Smooth muscle cell of bladder (primary cell): ENCODE data around the gene S100A14. TPM values are rescaled to one million over a fixed set of nuclear protein-coding genes. Genes with fewer than 3 reads are reported as not detected.

Source experiments
- total RNA-seq: library from RNA; depleted of rRNA; stranded (reverse); fragments of >200 nt; gene quantifications from 2 replicates; pipeline ENCODE4 v1.2.3, GENCODE V29; 2014

The S100A14 gene
- total RNA-seq = 0.18 and 0.28 TPM in 2 replicates

GRCh38 chr1:153616144-153616916, at the start of gene S100A14:
TSS of gene S100A14 (minus strand) at chr1:153616325. CDS start at chr1:153615858, 467 bp downstream.

GRCh38 chr1:153658400-153659174, 42.5 kb upstream of the S100A14 start, which contains the start of gene SNAPIN:
TSS of gene SNAPIN (plus strand) at chr1:153658703. CDS start at chr1:153658744, 41 bp downstream.

GRCh38 chr1:153633754-153634665, 17.9 kb upstream of the S100A14 start, which contains the start of gene CHTOP:
TSS of gene CHTOP (plus strand) at chr1:153634066. CDS start at chr1:153636589, 2,523 bp downstream.

GRCh38 chr1:153627715-153628626, 11.8 kb upstream of the S100A14 start, which contains the start of gene S100A1:
TSS of gene S100A1 (plus strand) at chr1:153628434. CDS start at chr1:153630522, 2,088 bp downstream.

GRCh38 chr1:153626904-153627714, 11.0 kb upstream of the S100A14 start, which contains the start of gene S100A13:
TSS of gene S100A13 (minus strand) at chr1:153627505. CDS start at chr1:153626472, 1,033 bp downstream.

GRCh38 chr1:153612755-153613331, 3.3 kb downstream of the S100A14 start, which contains the start of gene S100A16:
TSS of gene S100A16 (minus strand) at chr1:153613137. CDS start at chr1:153608151, 4,986 bp downstream.

GRCh38 chr1:153565529-153566374, 50.4 kb downstream of the S100A14 start, which contains the start of gene S100A2:
TSS of gene S100A2 (minus strand) at chr1:153565844. CDS start at chr1:153563877, 1,967 bp downstream.

Other genes starting within 250 kb of the S100A14 start
- not detected in 2 replicates for gene S100A12, start 240.7 kb downstream of the S100A14 start, total RNA-seq
- not detected in 2 replicates for gene S100A8, start 225.3 kb downstream of the S100A14 start, total RNA-seq
- gene S100A7A, start 199.8 kb downstream of the S100A14 start, total RNA-seq = not detected in 2 replicates
- not detected in 2 replicates for gene S100A7, start 155.7 kb downstream of the S100A14 start, total RNA-seq
- gene S100A6, start 80.3 kb downstream of the S100A14 start, total RNA-seq = 1,840 and 3,415 TPM in 2 replicates
- gene S100A5, start 75.4 kb downstream of the S100A14 start, total RNA-seq = 1.1 TPM in 1 of 2 replicates, not detected in the other
- 191 and 237 TPM in 2 replicates for gene S100A4, start 70.5 kb downstream of the S100A14 start, total RNA-seq
- 8.2 and 10.4 TPM in 2 replicates for gene S100A3, start 67.1 kb downstream of the S100A14 start, total RNA-seq
- gene S100A2, start 50.5 kb downstream of the S100A14 start, total RNA-seq = 1.8 and 2.6 TPM in 2 replicates
- gene S100A16, start 3.2 kb downstream of the S100A14 start, total RNA-seq = 84.3 and 106 TPM in 2 replicates
- 132 and 199 TPM in 2 replicates for gene S100A13, start 11.2 kb upstream of the S100A14 start, total RNA-seq
- gene S100A1, start 12.1 kb upstream of the S100A14 start, total RNA-seq = not detected in 2 replicates
- gene CHTOP, start 17.7 kb upstream of the S100A14 start, total RNA-seq = 21.5 and 24.2 TPM in 2 replicates
- gene SNAPIN, start 42.4 kb upstream of the S100A14 start, total RNA-seq = 51.9 and 63.6 TPM in 2 replicates
- 145 and 148 TPM in 2 replicates for gene ILF2, start 54.7 kb upstream of the S100A14 start, total RNA-seq
- gene NPR1, start 62.4 kb upstream of the S100A14 start, total RNA-seq = 0.57 and 1.5 TPM in 2 replicates
- 18.3 and 24.3 TPM in 2 replicates for gene INTS3, start 111.7 kb upstream of the S100A14 start, total RNA-seq
- gene SLC27A3, start 159.1 kb upstream of the S100A14 start, total RNA-seq = 9.8 and 16.3 TPM in 2 replicates